Stimulated activated CD4-positive, alpha-beta T cell treated with anti-CD3 and anti-CD28 coated beads, Interleukin-12 subunit alpha, Interleukin-12 subunit beta, amount 100 ng/mL, for 48 hours (primary cell): ENCODE measurements around the gene WBP1L.
A peak's percentile ranks its signal among the peaks of the same experiment; 100 is the strongest.
"Not testable (repeated sequence)": the region's sequence is repeated elsewhere in the genome, so short reads cannot be mapped to it uniquely, and the experiment has no call there.

Experiments used
- DNase-seq, 3 donors: peaks; one replicate each; pipeline ENCODE4 v3.0.0-alpha.2; 2020; ENCODE audit warnings: low read depth in 2 of 3, low spot score in 1 of 3

The WBP1L gene

DNA sequence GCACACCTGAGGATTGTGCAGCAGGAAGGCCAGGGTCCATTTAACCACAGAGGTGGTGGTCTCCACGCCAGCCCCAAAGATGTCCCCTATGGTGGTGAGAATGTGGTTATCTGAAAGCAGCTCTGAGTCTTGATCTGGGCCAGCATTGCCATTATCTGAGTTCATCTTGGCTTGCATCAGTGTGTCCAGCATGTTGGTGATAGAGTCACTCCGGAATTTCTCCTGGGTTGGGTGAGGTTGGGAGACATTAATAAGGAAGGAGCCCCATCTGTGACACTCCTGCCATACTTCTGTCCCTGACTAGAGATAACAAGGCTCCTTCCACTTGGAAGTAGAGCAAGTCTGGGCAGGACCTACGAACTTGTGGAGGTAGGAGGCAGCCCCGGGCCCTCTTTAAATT lies 89.2 kb downstream of the WBP1L start:
- no peak for DNase-seq

DNA sequence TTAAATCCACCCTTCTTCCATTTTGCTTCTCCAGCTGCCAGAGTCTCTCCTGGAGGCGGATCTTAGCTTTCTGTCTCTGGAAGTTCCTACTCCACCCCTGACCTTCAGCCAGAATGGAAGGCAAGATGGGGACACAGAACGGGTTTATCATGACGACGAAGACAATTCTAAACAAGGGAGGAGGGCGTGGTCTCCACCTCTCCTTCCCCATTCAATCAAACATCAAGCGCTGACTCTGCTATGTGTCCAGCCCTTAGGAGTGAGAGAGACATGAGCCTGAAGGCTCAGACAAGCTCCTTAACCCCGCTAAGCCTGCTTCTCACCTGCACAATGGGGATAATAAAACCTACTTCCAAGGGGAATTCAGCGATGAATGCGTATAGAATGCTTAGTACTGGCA lies 90.4 kb downstream of the WBP1L start:
- no peak for DNase-seq

DNA sequence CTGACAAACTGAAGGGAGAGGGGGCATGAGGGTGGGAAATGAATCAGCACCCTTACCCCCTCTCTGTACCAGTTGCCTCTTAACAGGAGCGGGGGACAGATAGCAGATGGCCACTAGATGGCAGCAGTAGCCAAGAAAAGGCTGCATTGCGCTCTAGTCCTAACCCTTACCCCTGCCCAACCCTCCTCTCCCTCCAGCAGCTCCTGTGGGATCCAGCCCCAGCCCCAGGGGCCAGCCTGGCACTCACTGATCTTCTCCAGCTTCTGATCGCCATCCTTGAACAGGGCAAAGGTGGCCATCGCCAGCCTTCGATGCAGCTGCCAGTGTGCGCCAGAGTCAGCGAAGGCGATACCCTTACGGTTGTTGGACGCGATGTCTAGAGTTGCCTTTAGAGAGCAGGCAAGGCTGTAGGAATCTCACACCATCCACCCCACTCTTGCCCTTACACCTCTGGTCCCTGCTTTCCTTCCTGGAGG lies 91.3 kb downstream of the WBP1L start:
- peak; percentile 55 to 78 (median 60) for DNase-seq

DNA sequence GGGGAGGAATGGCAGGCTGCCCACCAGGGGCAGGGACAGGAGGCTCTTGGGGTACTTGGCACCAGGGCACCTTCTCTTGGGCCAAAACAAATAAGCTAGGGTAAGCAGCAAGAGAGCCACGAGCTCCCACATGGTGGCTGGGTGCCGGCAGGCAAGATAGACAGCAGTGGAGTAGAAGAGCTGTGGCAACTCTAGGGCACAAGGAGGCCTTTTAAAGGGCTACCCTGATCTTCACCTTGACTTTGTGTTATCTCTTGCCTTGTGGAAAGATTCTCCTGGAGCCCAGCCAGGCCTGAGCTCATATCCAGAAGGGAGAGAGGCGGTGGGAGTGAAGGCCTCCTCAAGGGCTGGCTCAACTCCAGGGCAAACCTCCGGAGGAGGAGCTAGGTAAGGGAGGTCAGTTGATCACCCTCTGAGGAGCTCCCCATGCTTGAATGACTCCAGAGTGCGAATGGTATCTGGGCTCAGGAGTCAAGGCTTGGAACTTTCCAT lies 93.5 kb downstream of the WBP1L start, which contains the start of gene CYP17A1:
Gene CYP17A1 (minus strand): TSS at position 184 of the 492 bp plus-strand sequence. CDS start 52 bp downstream, at position 132.
- no peak for DNase-seq

DNA sequence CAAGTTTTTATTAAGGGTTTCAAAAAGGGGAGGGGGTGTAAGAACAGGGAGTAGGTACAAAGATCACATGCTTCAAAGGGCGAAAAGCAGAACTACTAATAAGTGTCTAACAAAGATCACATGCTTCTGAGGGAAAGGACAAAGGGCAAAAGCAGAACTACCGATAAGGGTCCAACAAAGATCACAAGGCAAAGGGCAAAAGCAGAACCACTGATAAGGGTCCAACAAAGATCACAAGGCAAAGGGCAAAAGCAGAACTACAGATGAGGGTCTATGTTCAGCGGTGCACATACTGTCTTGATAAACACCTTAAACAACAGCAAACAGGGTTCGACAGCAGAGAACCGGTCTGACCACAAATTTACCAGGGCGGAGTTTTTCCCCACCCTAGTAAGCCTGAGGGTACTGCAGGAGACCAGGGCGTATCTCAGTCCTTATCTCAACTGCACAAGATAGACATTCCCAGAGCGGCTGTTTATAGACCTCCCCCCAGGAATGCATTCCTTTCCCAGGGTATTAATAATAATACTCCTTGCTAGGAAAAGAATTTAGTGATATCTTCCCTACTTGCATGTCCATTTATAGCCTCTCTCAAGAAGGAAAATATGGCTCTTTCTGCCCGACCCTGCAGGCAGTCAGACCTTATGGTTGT lies 94.7 kb downstream of the WBP1L start:
- not testable (repeated sequence) for DNase-seq

DNA sequence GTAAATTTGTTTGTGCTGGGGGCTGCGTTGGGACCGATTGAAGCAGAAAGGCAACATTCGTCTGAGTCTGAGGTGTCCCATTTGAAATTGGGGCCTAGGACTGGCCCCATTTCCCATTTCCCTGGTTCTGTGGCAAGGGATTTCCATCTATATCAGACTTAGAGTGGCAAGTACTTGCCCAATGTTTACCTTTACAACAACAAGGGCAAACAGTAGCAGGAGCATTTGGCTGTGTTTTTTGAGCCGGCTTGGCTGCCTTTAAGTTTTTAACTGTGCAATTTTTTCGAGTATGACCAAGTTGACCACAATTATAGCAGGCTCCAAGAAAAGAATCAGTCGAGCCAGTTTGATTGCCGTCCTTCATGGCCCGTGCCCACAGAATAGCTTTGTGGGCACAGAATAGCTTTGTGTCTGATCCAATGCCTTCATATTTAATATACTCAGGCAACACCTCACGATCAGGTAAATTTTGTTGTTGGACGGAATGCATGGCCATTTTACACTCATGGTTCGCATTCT lies 98.1 kb downstream of the WBP1L start:
- DNase-seq: no peak

DNA sequence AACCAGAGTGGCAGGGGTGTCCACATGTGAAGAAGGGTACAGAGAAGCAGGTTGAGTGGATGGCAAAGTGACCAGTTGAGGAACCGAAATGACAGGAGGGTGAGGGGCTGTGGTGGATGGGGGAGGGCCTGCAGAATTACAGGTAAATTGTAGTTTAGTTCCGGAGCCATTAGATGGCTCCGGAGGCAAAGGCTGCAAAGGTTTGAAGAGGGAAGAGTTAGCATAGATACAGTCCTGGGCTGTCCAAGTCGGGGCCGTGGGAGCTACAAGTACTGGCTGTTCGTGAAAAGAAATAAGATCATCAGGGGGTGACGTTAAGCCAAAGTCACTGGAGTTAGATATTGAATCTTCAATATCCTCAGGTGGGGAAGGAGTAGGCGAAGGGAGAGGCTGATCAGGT lies 99.4 kb downstream of the WBP1L start:
- not testable (repeated sequence) for DNase-seq

DNA sequence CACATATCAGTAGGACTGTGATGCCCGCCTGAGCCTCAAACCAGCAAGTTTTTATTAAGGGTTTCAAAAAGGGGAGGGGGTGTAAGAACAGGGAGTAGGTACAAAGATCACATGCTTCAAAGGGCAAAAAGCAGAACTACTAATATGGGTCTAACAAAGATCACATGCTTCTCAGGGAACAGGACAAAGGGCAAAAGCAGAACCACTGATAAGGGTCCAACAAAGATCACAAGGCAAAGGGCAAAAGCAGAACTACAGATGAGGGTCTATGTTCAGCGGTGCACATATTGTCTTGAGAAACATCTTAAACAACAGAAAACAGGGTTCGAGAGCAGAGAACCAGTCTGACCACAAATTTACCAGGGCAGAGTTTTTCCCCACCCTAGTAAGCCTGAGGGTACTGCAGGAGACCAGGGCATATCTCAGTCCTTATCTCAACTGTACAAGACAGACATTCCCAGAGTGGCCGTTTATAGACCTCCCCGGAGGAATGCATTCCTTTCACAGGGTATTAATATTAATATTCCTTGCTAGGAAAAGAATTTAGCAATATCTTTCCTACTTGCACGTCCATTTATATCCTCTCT lies 100.5 kb downstream of the WBP1L start:
- not testable (repeated sequence) for DNase-seq

GRCh38 chr10:102845352-102845902 lies 101.7 kb downstream of the WBP1L start:
- no peak for DNase-seq

DNA sequence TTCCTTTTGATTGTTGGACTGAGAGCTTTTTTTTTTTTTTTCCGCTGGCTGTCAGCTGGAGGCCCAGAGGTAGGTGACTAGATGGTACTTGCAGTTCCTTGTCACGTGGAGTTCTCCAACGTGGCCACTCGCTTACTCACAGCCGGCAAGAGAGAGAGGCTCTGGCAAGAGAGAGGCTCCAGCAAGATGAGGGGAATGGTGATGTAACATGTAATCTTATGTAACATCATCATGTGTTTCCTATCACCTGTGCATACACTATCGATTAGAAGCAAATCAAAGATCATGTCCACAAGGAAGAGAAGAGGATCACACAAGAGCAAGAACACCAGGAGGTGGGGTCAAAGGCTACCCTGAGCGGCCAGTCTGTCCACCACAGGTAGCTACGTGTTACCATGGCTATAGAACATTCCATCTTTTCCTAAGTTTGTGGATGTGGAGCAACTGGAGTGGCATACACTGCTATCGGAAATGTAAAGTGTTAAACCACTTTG lies 106.3 kb downstream of the WBP1L start:
- DNase-seq: no peak

DNA sequence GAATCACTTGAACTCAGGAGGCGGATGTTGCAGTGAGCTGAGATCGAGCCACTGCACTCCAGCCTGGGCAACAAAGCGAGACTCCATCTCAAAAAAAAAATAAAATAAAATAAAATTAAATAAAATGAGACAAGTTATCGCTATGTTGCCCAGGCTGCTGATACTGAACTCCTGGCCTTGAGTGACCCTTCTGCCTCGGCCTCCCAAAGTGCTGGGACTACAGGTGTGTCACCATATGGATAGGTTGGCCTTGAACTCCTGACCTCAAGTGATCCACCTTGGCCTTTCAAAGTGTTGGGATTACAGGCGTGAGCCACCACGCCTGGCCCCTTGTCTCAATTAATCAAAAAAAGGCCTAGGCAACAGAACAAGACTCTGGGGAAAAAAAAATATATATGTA lies 109.5 kb downstream of the WBP1L start:
- DNase-seq: not testable (repeated sequence)

DNA sequence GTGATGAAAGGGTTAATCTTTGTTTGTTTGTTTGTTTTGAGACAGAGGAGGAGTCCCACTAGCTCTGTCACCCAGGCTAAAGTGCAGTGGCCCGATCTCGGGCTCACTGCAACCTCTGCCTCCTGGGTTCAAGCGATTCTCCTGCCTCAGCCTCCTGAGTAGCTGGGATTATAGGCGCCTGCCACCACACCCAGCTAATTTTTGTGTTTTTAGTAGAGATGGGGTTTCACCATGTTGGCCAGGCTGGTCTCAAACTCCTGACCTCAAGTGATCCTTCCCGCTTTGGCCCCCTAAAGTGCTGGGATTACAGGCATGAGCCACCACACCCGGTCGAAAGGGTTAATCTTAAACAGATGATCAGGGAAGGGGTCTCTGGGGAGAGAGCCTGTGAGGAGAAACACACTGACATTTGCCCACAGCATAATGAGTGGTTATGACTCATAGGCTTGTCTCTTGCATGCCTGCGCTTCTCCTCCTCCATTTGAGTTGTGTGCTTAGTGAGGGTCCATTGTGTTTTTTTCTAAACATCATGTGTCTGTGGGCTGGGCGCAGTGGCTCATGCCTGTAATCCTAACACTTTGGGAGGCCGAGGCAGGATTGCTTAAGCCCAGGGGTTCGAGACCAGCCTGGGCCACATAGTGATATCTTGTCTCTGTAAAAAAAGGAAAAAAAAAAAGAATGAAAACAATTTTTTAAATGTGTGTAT lies 112.1 kb downstream of the WBP1L start:
- DNase-seq: not testable (repeated sequence)

GRCh38 chr10:102856758-102857424 lies 113.1 kb downstream of the WBP1L start:
- DNase-seq: no peak

DNA sequence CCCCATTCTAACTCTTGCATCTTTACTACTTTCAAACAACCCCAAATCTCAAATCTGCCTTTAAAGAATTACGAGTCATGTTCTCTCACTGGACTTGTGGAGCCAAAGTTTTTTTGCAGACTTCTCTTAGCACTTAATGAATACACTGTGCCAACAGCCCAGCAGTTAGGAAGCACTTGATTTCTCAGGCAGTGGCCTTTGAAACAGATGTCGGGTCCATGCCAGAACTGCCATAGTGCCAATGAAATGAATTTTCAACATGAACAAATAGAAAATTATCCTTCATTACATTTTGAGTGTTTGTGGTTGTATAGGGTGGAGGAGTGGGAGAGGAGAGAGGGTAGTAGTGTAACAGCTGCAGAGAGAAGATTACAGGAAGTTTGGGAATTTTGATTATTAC lies 116.2 kb downstream of the WBP1L start:
- no peak for DNase-seq

DNA sequence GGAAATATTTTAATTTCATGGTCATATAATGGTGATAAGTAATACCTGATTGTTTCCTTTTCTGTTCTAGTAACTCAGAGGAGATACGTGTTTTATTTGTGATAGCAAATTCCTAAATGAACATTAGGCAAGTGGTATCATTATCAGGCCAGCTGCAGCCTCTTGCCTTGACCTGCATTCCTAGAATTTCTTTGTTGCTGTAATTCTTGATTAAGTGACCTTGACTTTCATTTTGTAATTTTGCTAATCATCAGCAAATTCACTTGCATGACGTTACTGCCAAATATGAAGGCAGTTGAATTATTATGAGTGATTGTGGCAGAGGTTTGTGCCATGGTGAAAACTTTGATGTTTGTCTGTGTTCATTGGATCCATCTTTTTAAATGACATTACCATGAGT lies 119.9 kb downstream of the WBP1L start:
- no peak for DNase-seq

GRCh38 chr10:102865620-102866019 lies 121.9 kb downstream of the WBP1L start:
- DNase-seq: no peak
